Gastroesophageal sphincter (tissue), 4 donors: Measurements from ENCODE around the gene MYO9B. TPM values are rescaled to one million over a fixed set of nuclear protein-coding genes. Genes with fewer than 3 reads are reported as not detected.

Experiments used
- ATAC-seq: fragments of 150-250 bp; one replicate; pipeline ENCODE4 v1.9.1; 2016; ENCODE audit warnings: mild to moderate bottlenecking, moderate library complexity
- H3K27ac ChIP-seq, 4 donors: fragments of 200-600 bp; sonication (generic) in 3 of 4; 1 replicate in 3 of 4; 2 replicates in 1 of 4; pipeline ENCODE4 v1.5.1; 2016 to 2019
- H3K27me3 ChIP-seq: fragments of 200-600 bp; sonication (generic); one replicate; pipeline ENCODE4 v1.5.1; 2019
- H3K36me3 ChIP-seq, 2 donors: fragments of 200-600 bp; sonication (generic); one replicate each; pipeline ENCODE4 v1.5.1; 2019; ENCODE audit warnings: control low read depth in 1 of 2
- H3K4me1 ChIP-seq, 3 donors: fragments of 200-600 bp; sonication (generic); 1 replicate in 2 of 3; 2 replicates in 1 of 3; pipeline ENCODE4 v1.5.1; 2016 to 2019; ENCODE audit warnings: control low read depth in 2 of 3
- H3K4me3 ChIP-seq, 2 donors: fragments of 200-600 bp; sonication (generic); one replicate each; pipeline ENCODE4 v1.5.1; 2019; ENCODE audit warnings: mild to moderate bottlenecking in 1 of 2, moderate library complexity in 1 of 2
- H3K9me3 ChIP-seq, 3 donors: fragments of 200-600 bp; sonication (generic); one replicate each; pipeline ENCODE4 v1.5.1; 2017 to 2019; ENCODE audit warnings: control low read depth in 2 of 3
- CTCF ChIP-seq, 4 experiments: fragments of 200-600 bp in 2 of 4; fragments of 450-650 bp in 2 of 4; sonication (generic) in 1 of 4; IDR thresholded peaks; one replicate each; pipeline ENCODE4 v1.5.1; 2017 to 2019; ENCODE audit warnings: antibody characterized with exemption in 4 of 4, mild to moderate bottlenecking in 2 of 4, moderate library complexity in 2 of 4
- EP300 ChIP-seq: sonication (generic); formaldehyde crosslinking; IDR thresholded peaks from one replicate; pipeline ENCODE4 v1.6.1; 2017; ENCODE audit warnings: antibody characterized with exemption, mild to moderate bottlenecking
- POLR2A ChIP-seq, 2 donors: fragments of 450-650 bp; IDR thresholded peaks; one replicate each; pipeline ENCODE4 v1.6.1; 2017; ENCODE audit warnings: antibody characterized with exemption in 2 of 2, mild to moderate bottlenecking in 2 of 2, moderate library complexity in 1 of 2
- POLR2AphosphoS5 ChIP-seq: sonication (generic); formaldehyde crosslinking; IDR thresholded peaks from one replicate; pipeline ENCODE4 v1.6.1; 2017; ENCODE audit warnings: antibody characterized with exemption
- WGBS, 2 donors: methylation state at CpG; one replicate each; pipeline ENCODE4 v1.1.5; 2018; ENCODE audit warnings: low coverage in 1 of 2; 5-methylcytosine and 5-hydroxymethylcytosine counted together
- total RNA-seq, 4 donors: library from RNA; depleted of rRNA; stranded (reverse); fragments of >200 nt; gene quantifications; one replicate each; pipeline ENCODE4 v1.1.0, GENCODE V29; 2016

The MYO9B gene
- 10 to 100 TPM; 38.1 to 77.7 (median 66.2) TPM for total RNA-seq

- Histone ChIP-seq H3K4me1 (peaks cover 0 to 61% (median 37%) of the 10 kb centered on the region in 3 donors), H3K27ac (peak within 1 kb of the TSS; percentile 68 to 92 (median 88)), H3K4me3 (peak within 1 kb of the TSS; percentile 86 to 89), H3K9me3 (no peaks in the 10 kb centered on the region), H3K36me3 (peaks cover 0 to 28% of the 10 kb centered on the region in 2 donors), H3K27me3 (no peaks in the 10 kb centered on the region)
- TF ChIP-seq POLR2AphosphoS5 (peak; percentile 65), POLR2A (IDR thresholded peaks at IDR 0.05) (peak; percentile 72 to 78), EP300 (no peak), CTCF (IDR thresholded peaks at IDR 0.05) (no peak)
- ATAC-seq = peak; percentile 93
- no CpG with 5 or more reads among the region's 103 CpGs for WGBS, 2 donors
These were observed at the start of gene MYO9B, which contains the start of gene HAUS8 for GRCh38 chr19:17075035-17075863. Gene MYO9B (plus strand): TSS chr19:17075777. CDS start chr19:17101718, 25,941 bp downstream. Gene HAUS8 (minus strand): TSS chr19:17075452. CDS start chr19:17075422, 30 bp downstream.

- Histone ChIP-seq H3K27me3 (peaks cover 71% of the 10 kb centered on the region), H3K4me3 (peak overlapping the region in 1 of 2 donors; percentile 34), H3K36me3 (no peaks in the 10 kb centered on the region), H3K9me3 (peaks cover 0 to 31% (median 0%) of the 10 kb centered on the region in 3 donors), H3K27ac (no peak overlapping the region), H3K4me1 (peaks cover 0 to 17% (median 0%) of the 10 kb centered on the region in 3 donors)
- no peak for TF ChIP-seq EP300
- no peak for TF ChIP-seq POLR2AphosphoS5
- no peak for TF ChIP-seq POLR2A (IDR thresholded peaks at IDR 0.05)
- no peak for TF ChIP-seq CTCF (IDR thresholded peaks at IDR 0.05)
- ATAC-seq = peak; percentile 13
- WGBS, 2 donors = 0 to 1% methylated on average over 3 to 11 of the region's 40 CpGs
These were observed 49.5 kb upstream of the MYO9B start for GRCh38 chr19:17025991-17026658.

- H3K4me1 ChIP-seq = peaks cover 0 to 17% (median 0%) of the 10 kb centered on the region in 3 donors
- no peak within 1 kb of the TSS for H3K27ac ChIP-seq
- no peaks in the 10 kb centered on the region for H3K36me3 ChIP-seq
- TF ChIP-seq POLR2AphosphoS5 = no peak
- no peak for TF ChIP-seq CTCF (IDR thresholded peaks at IDR 0.05)
- no peak for TF ChIP-seq POLR2A (IDR thresholded peaks at IDR 0.05)
- TF ChIP-seq EP300 = no peak
- peak within 1 kb of the TSS in 1 of 2 donors; percentile 34 for H3K4me3 ChIP-seq
- H3K27me3 ChIP-seq = peaks cover 73% of the 10 kb centered on the region
- 6 to 8% methylated on average over 3 to 5 of the region's 67 CpGs for WGBS, 2 donors
- ATAC-seq = peak; percentile 25
- H3K9me3 ChIP-seq = peaks cover 0 to 31% (median 0%) of the 10 kb centered on the region in 3 donors
These were observed 48.7 kb upstream of the MYO9B start, which contains the start of gene CPAMD8 for GRCh38 chr19:17026706-17027534. Gene CPAMD8 (minus strand): TSS chr19:17026810. CDS start chr19:17026642, 168 bp downstream.

- no peaks in the 10 kb centered on the region for H3K36me3 ChIP-seq
- TF ChIP-seq POLR2AphosphoS5 (no peak), POLR2A (IDR thresholded peaks at IDR 0.05) (no peak), CTCF (IDR thresholded peaks at IDR 0.05) (no peak)
- H3K27ac ChIP-seq = no peak overlapping the region
- H3K4me3 ChIP-seq = no peak overlapping the region
- peaks cover 73% of the 10 kb centered on the region for H3K27me3 ChIP-seq
- peaks cover 0 to 25% (median 0%) of the 10 kb centered on the region in 3 donors for H3K9me3 ChIP-seq
- 53 to 55% methylated on average over 7 of the region's 7 CpGs for WGBS, 2 donors
- peaks cover 0 to 17% (median 0%) of the 10 kb centered on the region in 3 donors for H3K4me1 ChIP-seq
- ATAC-seq = no peak
These were observed 48.0 kb upstream of the MYO9B start for GRCh38 chr19:17027535-17027975.
